Lower lobe of right lung (tissue), 2 donors: ENCODE measurements around the gene LIPT2. TPM values are rescaled to one million over a fixed set of nuclear protein-coding genes. Genes with fewer than 3 reads are reported as not detected.

Source experiments
- ATAC-seq, 2 donors: fragments of 200-7000 bp; cut with Tn5 transposase; one replicate each; pipeline ENCODE4 v1.9.1; 2020 to 2022; ENCODE audit warnings: mild to moderate bottlenecking in 2 of 2, moderate library complexity in 2 of 2
- DNase-seq: peaks from one replicate; pipeline ENCODE4 v3.0.0-alpha.2; 2020
- H3K27ac ChIP-seq: fragments of 200-600 bp; one replicate; pipeline ENCODE4 v1.8.0; 2022
- H3K27me3 ChIP-seq: fragments of 200-600 bp; one replicate; pipeline ENCODE4 v1.8.0; 2022; ENCODE audit warnings: low read depth
- H3K36me3 ChIP-seq: fragments of 200-600 bp; one replicate; pipeline ENCODE4 v1.8.0; 2022; ENCODE audit warnings: mild to moderate bottlenecking
- H3K4me1 ChIP-seq: fragments of 200-600 bp; one replicate; pipeline ENCODE4 v1.8.0; 2022
- H3K4me3 ChIP-seq: fragments of 200-600 bp; one replicate; pipeline ENCODE4 v1.8.0; 2022; ENCODE audit warnings: mild to moderate bottlenecking
- H3K9me3 ChIP-seq: fragments of 200-600 bp; one replicate; pipeline ENCODE4 v1.8.0; 2022
- intact Hi-C: fragments of 100-400 bp; cut with DNase I; formaldehyde crosslinking; loops from one replicate; pipeline ENCODE4 v1.11.0; 2022
- total RNA-seq: library from RNA; stranded (reverse); fragmentation: NEBNext Ultra II Directional; extraction: Animal tissue kit (Norgen Biotek cat#: 25700); gene quantifications from one replicate; pipeline ENCODE4 v1.2.1, GENCODE V29; 2021
- TF ChIP-seq, protein P1 (sequence below): fragments of 200-600 bp; IDR thresholded peaks from one replicate; pipeline ENCODE4 v1.8.0; 2022; ENCODE audit warnings: antibody characterized with exemption, mild to moderate bottlenecking
- donor health status: DM: no; HTN: yes; CAD: no; lungs with severe emphysema.

LIPT2 gene
- total RNA-seq, 1 donor from 2014 or later = 2.7 TPM

DNA sequence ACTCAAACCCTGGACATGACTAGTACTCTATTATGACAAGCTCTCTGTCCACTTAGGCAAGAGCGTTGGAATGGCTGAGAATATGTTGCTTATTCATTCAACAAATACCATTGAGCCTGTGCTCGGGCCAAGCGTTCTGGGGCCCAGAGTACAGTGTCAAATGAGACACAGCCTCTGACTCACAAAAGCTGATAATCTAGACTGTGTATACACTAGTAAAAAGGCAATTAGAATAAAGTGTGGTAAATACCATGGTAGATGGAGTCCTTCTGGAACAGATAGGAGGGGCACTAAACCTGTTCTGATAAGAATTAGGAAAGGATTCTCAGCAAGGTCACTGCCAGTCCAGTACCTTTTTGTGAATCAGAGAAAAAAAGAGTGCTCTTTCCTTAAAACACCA, 50.9 kb downstream of the LIPT2 start:
- Histone ChIP-seq H3K36me3 (no peaks in the 10 kb centered on the region), H3K27ac (no peak overlapping the region), H3K4me3 (no peak overlapping the region), H3K4me1 (peaks cover 11% of the 10 kb centered on the region), H3K9me3 (no peaks in the 10 kb centered on the region), H3K27me3 (no peaks in the 10 kb centered on the region)
- ATAC-seq (peak; percentile 72 to 85), DNase-seq (no peak)
- intact Hi-C loops = no loop called here
- TF ChIP-seq, protein P1, sequence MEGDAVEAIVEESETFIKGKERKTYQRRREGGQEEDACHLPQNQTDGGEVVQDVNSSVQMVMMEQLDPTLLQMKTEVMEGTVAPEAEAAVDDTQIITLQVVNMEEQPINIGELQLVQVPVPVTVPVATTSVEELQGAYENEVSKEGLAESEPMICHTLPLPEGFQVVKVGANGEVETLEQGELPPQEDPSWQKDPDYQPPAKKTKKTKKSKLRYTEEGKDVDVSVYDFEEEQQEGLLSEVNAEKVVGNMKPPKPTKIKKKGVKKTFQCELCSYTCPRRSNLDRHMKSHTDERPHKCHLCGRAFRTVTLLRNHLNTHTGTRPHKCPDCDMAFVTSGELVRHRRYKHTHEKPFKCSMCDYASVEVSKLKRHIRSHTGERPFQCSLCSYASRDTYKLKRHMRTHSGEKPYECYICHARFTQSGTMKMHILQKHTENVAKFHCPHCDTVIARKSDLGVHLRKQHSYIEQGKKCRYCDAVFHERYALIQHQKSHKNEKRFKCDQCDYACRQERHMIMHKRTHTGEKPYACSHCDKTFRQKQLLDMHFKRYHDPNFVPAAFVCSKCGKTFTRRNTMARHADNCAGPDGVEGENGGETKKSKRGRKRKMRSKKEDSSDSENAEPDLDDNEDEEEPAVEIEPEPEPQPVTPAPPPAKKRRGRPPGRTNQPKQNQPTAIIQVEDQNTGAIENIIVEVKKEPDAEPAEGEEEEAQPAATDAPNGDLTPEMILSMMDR = no peak

Other genes starting within 250 kb of the LIPT2 start
- gene P4HA3, start 182.1 kb downstream of the LIPT2 start, total RNA-seq = 0.56 TPM
- gene PGM2L1, start 95.3 kb downstream of the LIPT2 start, total RNA-seq = 5.2 TPM
- 34.9 TPM for gene KCNE3, start 26.2 kb downstream of the LIPT2 start, total RNA-seq
- 18.5 TPM for gene POLD3, start 98.9 kb upstream of the LIPT2 start, total RNA-seq
- 1.2 TPM for gene CHRDL2, start 237.7 kb upstream of the LIPT2 start, total RNA-seq